Measurements from ENCODE around the gene S100P.
A peak's percentile ranks its signal among the peaks of the same experiment; 100 is the strongest.
"Not testable (repeated sequence)": the region's sequence is repeated elsewhere in the genome, so short reads cannot be mapped to it uniquely, and the experiment has no call there.

S100P gene

DNA sequence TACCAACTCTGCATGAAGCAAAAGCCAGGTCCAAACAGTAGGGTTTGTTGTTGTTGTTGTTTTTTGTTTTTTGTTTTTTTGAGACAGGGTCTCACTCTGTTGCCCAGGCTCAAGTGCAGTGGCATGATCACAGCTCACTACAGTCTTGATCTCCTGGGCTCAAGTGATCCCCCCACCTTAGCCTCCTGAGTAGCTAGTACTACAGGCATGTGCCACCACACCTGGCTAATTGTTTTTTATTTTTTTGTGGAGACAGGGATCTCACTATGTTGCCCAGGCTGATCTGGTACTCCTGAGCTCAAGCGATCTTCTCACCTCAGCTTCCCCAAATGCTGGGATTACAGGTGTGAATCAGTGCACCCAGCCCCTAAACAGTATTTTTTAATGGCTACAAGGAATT lies 6.2 kb downstream of the S100P start:
- no peak for DNase-seq

GRCh38 chr4:6701371-6701770 lies 7.7 kb downstream of the S100P start:
- DNase-seq: no peak

- no peak for DNase-seq
Measured at GRCh38 chr4:6702761-6703160, 9.1 kb downstream of the S100P start.

- DNase-seq: no peak
Measured at GRCh38 chr4:6703786-6704185, 10.1 kb downstream of the S100P start.

DNA sequence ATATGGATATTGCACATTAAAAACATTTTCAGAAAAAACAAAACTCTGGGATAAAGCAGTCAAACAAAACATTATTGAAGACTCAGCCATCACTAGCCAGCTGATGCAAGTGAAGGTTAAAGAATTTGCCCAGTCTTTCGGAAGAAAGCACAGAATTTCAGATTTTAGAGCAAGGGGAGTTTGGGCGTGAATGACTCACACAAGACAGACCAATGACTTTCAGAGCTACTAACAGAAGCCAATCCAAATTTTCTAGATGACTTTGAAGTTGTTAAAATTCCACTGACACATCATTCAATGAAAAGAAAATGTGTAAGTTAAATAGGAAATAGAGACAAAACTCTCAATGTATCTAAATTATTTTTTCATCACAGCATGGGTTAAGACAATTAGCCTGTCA lies 12.0 kb downstream of the S100P start:
- DNase-seq: no peak

DNA sequence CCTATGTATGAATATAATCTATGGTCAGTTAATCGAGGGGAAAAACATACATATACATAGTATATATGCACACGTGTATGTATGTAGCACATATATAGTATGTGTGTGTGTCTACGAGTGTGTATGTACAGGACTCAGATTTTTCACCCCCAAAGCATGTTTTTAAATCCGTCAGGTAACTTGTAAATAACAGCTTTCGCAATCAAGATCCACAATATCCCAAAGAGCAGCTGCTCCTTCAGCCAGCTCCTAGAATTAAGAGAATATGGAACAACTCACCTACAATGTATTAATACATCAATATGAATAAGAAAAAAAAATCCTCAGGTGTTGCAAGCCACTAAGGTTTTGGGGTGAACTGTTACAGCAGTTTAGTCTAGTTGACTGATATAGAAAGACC lies 12.5 kb downstream of the S100P start:
- DNase-seq: no peak

GRCh38 chr4:6709230-6710114 lies 15.8 kb downstream of the S100P start, which contains the start of gene MRFAP1L1:
Gene MRFAP1L1, minus strand, starts transcription at chr4:6709865. Its CDS starts 236 bp downstream, at chr4:6709629.
- peak; percentile 82 for DNase-seq

DNA sequence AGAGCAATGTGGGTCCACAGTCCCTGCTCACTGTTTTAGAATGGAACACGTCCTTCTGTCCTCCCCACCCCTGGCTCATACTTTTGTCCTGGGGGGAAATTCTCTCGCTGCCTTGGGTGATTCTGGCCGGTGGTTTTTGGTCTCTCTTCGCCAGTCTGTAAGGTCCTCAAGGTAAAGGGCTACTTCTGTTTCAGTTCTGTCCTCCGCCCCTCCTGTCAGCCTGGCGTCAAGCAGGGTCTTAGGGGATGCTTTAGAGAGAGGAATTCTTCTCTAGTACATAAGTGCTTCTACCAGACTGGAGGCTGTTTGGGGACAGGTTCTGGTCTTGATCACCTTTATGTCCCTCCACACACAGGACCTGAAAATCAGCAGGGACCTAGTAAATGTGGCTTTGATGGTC lies 16.6 kb downstream of the S100P start:
- DNase-seq: no peak

- DNase-seq: no peak
Measured at GRCh38 chr4:6710996-6711395, 17.3 kb downstream of the S100P start.

DNA sequence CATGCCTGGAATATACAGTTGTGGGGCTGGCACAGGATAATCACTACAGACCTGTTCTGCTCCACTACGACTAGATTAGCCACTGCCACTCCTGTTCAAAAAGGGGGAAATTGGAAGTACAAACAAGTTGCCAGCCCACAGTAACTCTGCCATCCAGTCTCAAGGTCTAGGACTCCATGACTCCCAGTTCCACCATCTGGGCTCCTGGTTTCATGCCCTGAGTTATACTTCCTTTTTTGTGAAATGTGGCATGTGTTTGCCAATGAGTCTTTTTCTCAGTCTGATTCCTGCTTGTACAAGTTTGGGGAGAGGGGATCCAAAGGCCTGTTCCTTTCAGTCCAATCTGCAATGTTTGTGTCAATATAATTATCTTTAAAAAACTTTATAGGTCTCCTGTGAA lies 21.3 kb downstream of the S100P start:
- no peak for DNase-seq

DNA sequence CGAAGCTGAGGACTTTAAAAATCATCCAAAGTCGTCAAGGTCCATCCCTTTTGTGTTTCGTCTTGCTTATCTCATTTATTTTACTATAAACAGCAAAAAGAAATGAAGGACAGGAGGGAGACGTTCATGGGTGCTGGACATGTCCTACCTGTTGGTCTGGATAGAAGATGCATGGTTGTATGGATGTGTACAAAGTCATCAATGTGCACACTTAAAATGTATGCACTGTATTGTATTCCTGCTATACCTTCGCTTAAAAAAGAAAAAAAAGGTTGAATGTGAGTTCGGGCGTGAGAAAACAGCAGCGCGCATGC lies 22.0 kb downstream of the S100P start:
- DNase-seq: no peak

- peak; percentile 55 for DNase-seq
Measured at GRCh38 chr4:6716018-6716911, 22.6 kb downstream of the S100P start, which contains the start of gene BLOC1S4. Gene BLOC1S4, plus strand, starts transcription at chr4:6716174. Its CDS starts 36 bp downstream, at chr4:6716210.

DNA sequence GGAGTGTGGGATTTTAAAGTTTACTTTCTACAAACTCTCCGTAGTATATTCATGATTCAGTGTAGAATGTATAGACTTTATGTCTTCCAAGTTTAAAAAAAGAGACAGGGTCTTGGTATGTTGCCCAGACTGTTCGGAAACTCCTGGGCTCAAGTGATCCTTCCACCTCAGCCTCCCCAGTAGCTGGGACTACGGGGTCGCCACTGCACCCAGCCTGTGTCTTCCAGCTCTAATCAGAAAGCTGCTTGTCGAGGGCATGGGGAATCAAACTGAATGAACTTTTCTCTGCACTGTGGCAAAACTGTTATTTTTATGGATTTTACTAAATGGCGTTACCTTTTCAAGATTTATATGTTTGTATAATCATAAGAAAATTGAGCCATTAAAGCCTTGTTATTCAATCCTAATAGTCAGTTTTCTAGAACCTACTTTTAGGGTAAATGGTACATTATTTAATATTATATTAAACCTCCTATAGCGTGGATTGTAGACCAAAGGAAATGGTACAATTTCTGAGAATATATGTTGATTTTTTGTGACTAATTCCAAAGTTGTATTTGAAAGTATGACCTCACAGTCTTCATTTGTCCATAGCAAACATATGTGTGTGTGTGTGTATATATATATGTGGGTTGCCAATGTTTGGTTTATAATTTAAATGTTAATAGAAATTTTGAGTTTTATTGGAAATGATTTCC lies 23.4 kb downstream of the S100P start:
- no peak for DNase-seq

GRCh38 chr4:6718932-6719610 lies 25.4 kb downstream of the S100P start:
- DNase-seq: no peak

DNA sequence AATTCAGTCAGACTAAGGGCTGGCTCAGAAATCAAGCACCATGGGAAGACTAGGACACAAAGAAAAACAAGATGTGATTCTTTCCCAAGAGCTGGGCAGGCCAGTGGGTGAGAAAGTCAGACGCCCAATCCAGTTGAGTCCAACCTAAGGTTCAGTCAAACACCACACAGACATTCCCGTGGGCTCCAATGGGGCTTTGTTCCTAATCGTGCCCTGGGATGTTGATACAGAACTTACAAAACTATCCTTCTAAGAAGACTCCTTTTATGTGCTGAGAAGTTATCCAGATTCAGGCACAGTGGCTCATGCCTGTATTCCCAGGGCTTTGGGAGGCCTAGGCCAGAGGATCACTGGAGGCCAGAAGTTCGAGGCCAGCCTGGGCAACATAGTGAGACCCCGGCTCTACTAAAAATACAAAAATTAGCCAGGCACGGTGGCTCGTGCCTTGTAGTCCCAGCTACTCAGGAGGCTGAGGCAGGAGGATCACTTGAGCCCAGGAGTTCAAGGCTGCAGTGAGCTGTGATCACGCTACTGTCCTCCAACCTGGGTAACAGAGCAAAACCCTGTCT lies 26.0 kb downstream of the S100P start:
- no peak for DNase-seq

GRCh38 chr4:6720202-6720699 lies 26.6 kb downstream of the S100P start:
- peak; percentile 62 for DNase-seq

DNA sequence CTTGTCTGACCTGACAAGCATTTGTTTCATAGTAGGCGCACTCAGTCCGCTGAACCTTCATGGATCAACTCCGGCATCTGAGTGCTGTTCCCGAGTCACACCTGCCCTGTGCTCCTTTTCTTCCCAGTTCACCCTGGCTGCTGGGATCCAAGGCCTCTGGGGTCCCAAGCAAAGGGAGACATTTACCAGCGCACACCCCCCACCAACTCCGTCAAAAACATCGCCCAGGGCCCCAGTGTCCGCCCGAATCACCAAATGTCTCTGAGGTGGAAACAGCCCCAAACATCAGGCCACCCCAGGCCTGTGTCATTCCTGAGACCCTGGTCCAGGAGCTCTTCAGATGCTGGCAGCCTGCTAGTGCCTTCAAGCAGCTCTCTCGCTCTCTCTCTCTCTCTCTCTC lies 27.4 kb downstream of the S100P start:
- no peak for DNase-seq

- DNase-seq: no peak
Measured at GRCh38 chr4:6722891-6723290, 29.2 kb downstream of the S100P start.

DNA sequence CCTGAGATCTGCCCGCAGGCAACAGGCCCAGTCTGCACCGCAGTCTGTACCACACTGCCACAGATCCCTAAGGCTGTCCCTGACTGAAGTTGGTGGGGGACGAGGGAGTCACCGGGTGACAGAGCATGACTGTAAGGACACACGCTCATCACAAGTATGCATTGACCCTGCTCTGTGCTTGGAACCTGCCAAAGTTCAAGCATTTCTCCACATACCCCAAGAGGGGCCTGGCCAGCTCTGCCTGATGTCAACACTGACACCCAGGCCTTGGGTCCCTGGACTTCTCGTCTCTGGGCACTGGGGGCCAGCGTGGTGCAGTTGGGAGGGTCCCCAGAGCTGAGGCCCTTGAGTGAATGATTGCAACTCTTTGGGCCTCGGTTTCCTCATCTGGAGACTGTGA lies 30.2 kb downstream of the S100P start:
- no peak for DNase-seq

GRCh38 chr4:6724421-6725111 lies 30.9 kb downstream of the S100P start:
- DNase-seq: no peak

DNA sequence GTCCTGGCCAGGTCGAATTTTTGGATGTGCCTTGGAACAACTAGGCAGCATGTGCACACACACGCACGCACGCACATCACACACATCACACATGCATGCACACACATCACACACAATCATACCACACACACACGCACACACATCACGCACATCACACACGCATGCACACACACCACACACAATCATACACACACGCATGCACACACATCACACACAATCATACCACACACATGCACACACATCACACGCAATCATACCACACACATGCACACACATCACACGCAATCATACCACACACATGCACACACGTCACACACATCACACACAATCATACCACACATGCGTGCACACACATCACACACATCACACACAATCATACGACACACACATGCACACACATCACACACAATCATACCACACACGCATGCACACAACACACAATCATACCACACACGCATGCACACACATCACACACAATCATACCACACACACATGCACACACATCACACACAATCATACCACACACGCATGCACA lies 31.8 kb downstream of the S100P start:
- not testable (repeated sequence) for DNase-seq
